Endothelial cell of umbilical vein (primary cell): Measurements from ENCODE around the gene GNMT. TPM values are rescaled to one million over a fixed set of nuclear protein-coding genes. Genes with fewer than 3 reads are reported as not detected.
"Not testable (repeated sequence)": the region's sequence is repeated elsewhere in the genome, so short reads cannot be mapped to it uniquely, and the experiment has no call there.

Source experiments
- BruUV-seq: library from RNA; stranded (reverse); fragments of 400-500 nt; replicated peaks from 2 replicates; lab custom pipeline; 2021; lab: Mats Ljungman, UMichigan
- CTCF ChIA-PET: fragments of 300-600, 350-600 bp; sonication (Branson Sonifier 250); formaldehyde crosslinking; loops from one replicate; lab custom pipeline; 2021; ENCODE audit warnings: antibody characterized with exemption, inconsistent platforms; lab: Charles Lee
- POLR2A ChIA-PET: fragments of 300-600, 350-600 bp; sonication (Branson Sonifier 250); formaldehyde crosslinking; loops from one replicate; lab custom pipeline; 2021; ENCODE audit warnings: antibody characterized with exemption, inconsistent platforms; lab: Charles Lee
- DNase-seq: peaks from one replicate; pipeline ENCODE4 v3.0.0-alpha.2; 2011; ENCODE audit warnings: low read depth, low spot score
- FAIRE-seq: peaks from 2 replicates; lab custom pipeline; 2011; peaks lifted over from hg19 to GRCh38; lab: Jason Lieb, UNC
- H2AFZ ChIP-seq: 2 replicates; pipeline ENCODE4 v1.6.0; 2012; ENCODE audit warnings: low read depth, low read length, control low read depth, inconsistent platforms
- H3K27ac ChIP-seq: 2 replicates; pipeline ENCODE4 v1.5.1; 2011; ENCODE audit warnings: low read depth, mild to moderate bottlenecking, control low read depth, low read length, moderate library complexity; ENCODE audit not compliant: insufficient read depth
- H3K27me3 ChIP-seq, 2 experiments: 2 replicates each; pipeline versions ENCODE4 v1.6.0 to v1.6.1; 2011; ENCODE audit warnings: low read length in 2 of 2, mixed read lengths in 1 of 2; ENCODE audit not compliant: control insufficient read depth in 2 of 2, insufficient read depth in 2 of 2
- H3K36me3 ChIP-seq, 2 experiments: 2 replicates in 1 of 2; 3 replicates in 1 of 2; pipeline ENCODE4 v1.5.1; 2011; ENCODE audit warnings: low read length in 2 of 2, mild to moderate bottlenecking in 1 of 2, moderate library complexity in 1 of 2; ENCODE audit not compliant: control insufficient read depth in 2 of 2, insufficient read depth in 2 of 2; ENCODE audit errors: extremely low read depth in 1 of 2
- H3K4me1 ChIP-seq: 3 replicates; pipeline ENCODE4 v1.5.1; 2011; ENCODE audit warnings: mild to moderate bottlenecking, low read length; ENCODE audit not compliant: control insufficient read depth, insufficient read depth; ENCODE audit errors: extremely low read depth
- H3K4me2 ChIP-seq: 2 replicates; pipeline ENCODE4 v1.6.1; 2011; ENCODE audit warnings: low read length, control low read depth, mixed read lengths; ENCODE audit not compliant: insufficient read depth
- H3K4me3 ChIP-seq, 3 experiments: fragments of 200-600 bp in 1 of 3; sonication (generic), shearing (Covaris generic) in 1 of 3; replicated peaks in 1 of 3; 2 replicates each; pipeline ENCODE4 v1.5.1; 2011 to 2016; ENCODE audit warnings: control low read depth in 3 of 3, low read length in 3 of 3, mild to moderate bottlenecking in 2 of 3, inconsistent platforms in 1 of 3, low read depth in 1 of 3, moderate library complexity in 1 of 3; ENCODE audit not compliant: insufficient read depth in 1 of 3
- H3K79me2 ChIP-seq: 2 replicates; pipeline ENCODE4 v1.6.0; 2012; ENCODE audit warnings: low read length, inconsistent platforms; ENCODE audit not compliant: control insufficient read depth, insufficient read depth
- H3K9ac ChIP-seq: replicated peaks from 2 replicates; pipeline ENCODE3; 2011; ENCODE audit warnings: low read length, control low read depth; ENCODE audit not compliant: insufficient read depth; ENCODE audit errors: extremely low read depth
- H3K9me1 ChIP-seq: replicated peaks from 3 replicates; pipeline ENCODE4 v1.6.0; 2011; ENCODE audit warnings: mild to moderate bottlenecking, low read length; ENCODE audit not compliant: control insufficient read depth, insufficient read depth; ENCODE audit errors: extremely low read depth
- H3K9me3 ChIP-seq: replicated peaks from 2 replicates; pipeline ENCODE4 v1.5.1; 2012; ENCODE audit warnings: low read length, inconsistent platforms; ENCODE audit not compliant: control insufficient read depth, insufficient read depth
- H4K20me1 ChIP-seq: replicated peaks from 2 replicates; pipeline ENCODE3; 2011; ENCODE audit warnings: mild to moderate bottlenecking, low read length; ENCODE audit not compliant: control insufficient read depth, insufficient read depth; ENCODE audit errors: extremely low read depth
- EZH2 ChIP-seq: IDR thresholded peaks from 2 replicates; pipeline ENCODE4 v1.6.1; 2012; ENCODE audit warnings: borderline replicate concordance, low read depth, mild to moderate bottlenecking, moderate library complexity, low read length, inconsistent platforms; ENCODE audit not compliant: severe bottlenecking
- FOS ChIP-seq: IDR thresholded peaks from 2 replicates; pipeline ENCODE4 v1.6.1; 2011; ENCODE audit warnings: mild to moderate bottlenecking, low read length, moderate library complexity, borderline replicate concordance; ENCODE audit not compliant: insufficient read depth
- GATA2 ChIP-seq: IDR thresholded peaks from 2 replicates; pipeline ENCODE4 v1.7.0; 2011; ENCODE audit warnings: low read depth, mild to moderate bottlenecking, moderate library complexity, mixed read lengths, low read length; ENCODE audit not compliant: insufficient read length, insufficient read depth
- JUN ChIP-seq: IDR thresholded peaks from 2 replicates; pipeline ENCODE4 v1.6.1; 2011; ENCODE audit warnings: borderline replicate concordance, low read depth; ENCODE audit not compliant: insufficient read length, insufficient read depth
- MYC ChIP-seq: IDR thresholded peaks from one replicate; pipeline ENCODE4 v1.6.1; 2011; ENCODE audit warnings: mild to moderate bottlenecking, low read depth, low read length
- POLR2A ChIP-seq: IDR thresholded peaks from 2 replicates; pipeline ENCODE4 v1.6.1; 2012; ENCODE audit warnings: low read depth, mild to moderate bottlenecking, control low read depth, low read length
- POLR2AphosphoS5 ChIP-seq: IDR thresholded peaks from 2 replicates; pipeline ENCODE4 v1.6.1; 2012; ENCODE audit warnings: low read depth, mild to moderate bottlenecking, control low read depth, low read length, moderate library complexity; ENCODE audit not compliant: insufficient read depth
- dilution Hi-C: fragments of 300-500 bp; cut with MboI; formaldehyde crosslinking; loops from one replicate; pipeline ENCODE4 v1.15.0; 2019; ENCODE audit warnings: low sequenced_read_pairs; ENCODE audit not compliant: extremely low pct_ligation_motif_present
- intact Hi-C: fragments of 100-400 bp; cut with micrococcal nuclease; formaldehyde crosslinking; loops from one replicate; pipeline ENCODE4 v1.10.0; 2022
- polyA plus RNA-seq, 4 experiments: library from polyadenylated mRNA; depleted of rRNA in 3 of 4; stranded (reverse) in 3 of 4; unstranded in 1 of 4; fragments of >200 nt; gene quantifications; 2 replicates each; pipeline versions ENCODE4 v1.2.1 to v1.2.3, GENCODE V29; 2011 to 2012; ENCODE audit warnings: missing spikeins in 1 of 4
- total RNA-seq: library from RNA; stranded (reverse); gene quantifications from 2 replicates; pipeline ENCODE4 v1.2.3, GENCODE V29; 2021
- TF ChIP-seq, protein P1 (sequence below), 2 donors: IDR thresholded peaks; 1 replicate in 1 of 2; 2 replicates in 1 of 2; pipeline ENCODE4 v1.5.1; 2011; ENCODE audit warnings: low read length in 2 of 2, mild to moderate bottlenecking in 2 of 2, moderate library complexity in 2 of 2, control low read depth in 1 of 2, inconsistent platforms in 1 of 2, low read depth in 1 of 2; ENCODE audit not compliant: insufficient read depth in 1 of 2; ENCODE audit errors: extremely low read depth in 1 of 2
- TF ChIP-seq, protein P2 (sequence below): IDR thresholded peaks from 2 replicates; pipeline ENCODE4 v1.6.1; 2011; ENCODE audit not compliant: insufficient read depth, insufficient read length

Gene GNMT
- total and polyA plus RNA-seq, 2 donors (not counting 3 experiments of a cell fraction or from before 2014, with no cell fraction given): 0.41 to 1.2 TPM

DNA sequence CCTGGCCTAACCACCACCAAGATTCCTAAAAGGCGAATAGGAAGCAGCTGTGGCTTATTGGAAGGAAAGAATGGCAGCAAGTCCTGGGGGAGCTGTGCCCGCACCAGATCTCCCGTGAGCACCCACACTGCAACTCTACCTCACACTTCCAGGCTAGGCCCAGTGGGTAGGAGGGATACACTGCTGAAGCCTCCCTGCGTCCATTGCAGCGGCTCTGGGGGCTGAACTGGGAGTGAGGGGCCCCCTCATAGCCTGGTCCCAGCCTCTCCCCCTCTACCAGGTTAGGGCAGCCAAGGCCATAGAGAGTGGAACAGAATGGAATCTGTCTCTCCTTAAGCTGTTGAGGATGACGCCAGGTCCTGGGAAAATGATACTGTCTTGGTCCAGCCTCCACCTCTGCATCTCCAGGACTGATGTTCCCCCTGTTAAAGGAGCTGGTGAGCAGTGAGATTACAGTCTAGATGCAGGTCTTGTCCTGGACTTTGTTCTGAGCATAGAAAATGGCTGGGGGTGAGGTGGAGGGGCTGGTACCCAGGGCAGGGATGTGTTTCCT lies 20.0 kb upstream of the GNMT start:
- intact Hi-C loops: no loop called here
- Histone ChIP-seq H3K4me1 (no peaks in the 10 kb centered on the region), H3K9me1 (no peaks in the 10 kb centered on the region), H3K4me3 (no peak overlapping the region), H4K20me1 (no peaks in the 10 kb centered on the region), H3K79me2 (no peaks in the 10 kb centered on the region), H3K36me3 (peaks cover 5 to 31% of the 10 kb centered on the region in 2 experiments), H3K9me3 (no peaks in the 10 kb centered on the region), H2AFZ (no peak overlapping the region), H3K9ac (no peak overlapping the region), H3K4me2 (no peak overlapping the region), H3K27ac (no peak overlapping the region), H3K27me3 (no peaks in the 10 kb centered on the region)
- FAIRE-seq: no peak
- dilution Hi-C loops: no loop called here
- ChIA-PET CTCF (interaction anchor here (0.5 to 1.4 kb wide), 5 partner anchors 11 to 74 kb away, joined by 3 to 5 read pairs (median 4); partner anchors contain the start of genes CNPY3 and KLHDC3), POLR2A (no interaction called here)
- no TSS peak for BruUV-seq
- TF ChIP-seq, protein P1, sequence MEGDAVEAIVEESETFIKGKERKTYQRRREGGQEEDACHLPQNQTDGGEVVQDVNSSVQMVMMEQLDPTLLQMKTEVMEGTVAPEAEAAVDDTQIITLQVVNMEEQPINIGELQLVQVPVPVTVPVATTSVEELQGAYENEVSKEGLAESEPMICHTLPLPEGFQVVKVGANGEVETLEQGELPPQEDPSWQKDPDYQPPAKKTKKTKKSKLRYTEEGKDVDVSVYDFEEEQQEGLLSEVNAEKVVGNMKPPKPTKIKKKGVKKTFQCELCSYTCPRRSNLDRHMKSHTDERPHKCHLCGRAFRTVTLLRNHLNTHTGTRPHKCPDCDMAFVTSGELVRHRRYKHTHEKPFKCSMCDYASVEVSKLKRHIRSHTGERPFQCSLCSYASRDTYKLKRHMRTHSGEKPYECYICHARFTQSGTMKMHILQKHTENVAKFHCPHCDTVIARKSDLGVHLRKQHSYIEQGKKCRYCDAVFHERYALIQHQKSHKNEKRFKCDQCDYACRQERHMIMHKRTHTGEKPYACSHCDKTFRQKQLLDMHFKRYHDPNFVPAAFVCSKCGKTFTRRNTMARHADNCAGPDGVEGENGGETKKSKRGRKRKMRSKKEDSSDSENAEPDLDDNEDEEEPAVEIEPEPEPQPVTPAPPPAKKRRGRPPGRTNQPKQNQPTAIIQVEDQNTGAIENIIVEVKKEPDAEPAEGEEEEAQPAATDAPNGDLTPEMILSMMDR (IDR thresholded peaks at IDR 0.05; ENCODE audit: extremely low read depth in 1 of 2, insufficient read depth in 1 of 2, low read depth in 1 of 2, low read length in 2 of 2): no peak
- TF ChIP-seq JUN: no peak
- no peak for TF ChIP-seq GATA2
- no peak for TF ChIP-seq POLR2AphosphoS5
- no peak for TF ChIP-seq FOS
- TF ChIP-seq, protein P2, sequence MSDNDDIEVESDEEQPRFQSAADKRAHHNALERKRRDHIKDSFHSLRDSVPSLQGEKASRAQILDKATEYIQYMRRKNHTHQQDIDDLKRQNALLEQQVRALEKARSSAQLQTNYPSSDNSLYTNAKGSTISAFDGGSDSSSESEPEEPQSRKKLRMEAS: no peak
- no peak for TF ChIP-seq EZH2
- no peak for TF ChIP-seq MYC
- TF ChIP-seq POLR2A: no peak
- no peak for DNase-seq

DNA sequence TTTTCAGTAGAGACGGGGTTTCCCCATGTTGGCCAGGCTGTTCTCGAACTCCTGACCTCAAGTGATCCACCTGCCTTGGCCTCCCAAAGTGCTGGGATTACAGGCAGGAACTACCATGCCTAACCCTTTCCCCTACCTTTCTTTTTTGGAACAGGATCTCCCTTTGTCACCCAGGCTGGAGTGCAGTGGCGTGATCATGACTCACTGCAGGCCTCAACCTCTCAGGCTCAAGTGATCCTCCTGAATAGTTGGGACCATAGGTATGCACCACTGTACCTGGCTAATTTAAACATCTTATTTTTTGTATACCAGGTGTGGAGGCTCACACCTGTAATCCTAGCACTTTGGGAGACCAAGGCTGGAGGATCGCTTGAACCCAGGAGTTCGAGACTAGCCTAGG lies 19.2 kb upstream of the GNMT start:
- H3K27ac ChIP-seq, DNase-seq, dilution Hi-C loops, FAIRE-seq, POLR2A ChIA-PET, H3K4me1 ChIP-seq, H3K4me2 ChIP-seq, intact Hi-C loops, H3K4me3 ChIP-seq, H3K9ac ChIP-seq, H3K27me3 ChIP-seq, H3K79me2 ChIP-seq, H3K9me3 ChIP-seq, H3K9me1 ChIP-seq, BruUV-seq, H2AFZ ChIP-seq, H4K20me1 ChIP-seq: not testable (repeated sequence)
- CTCF ChIA-PET: interaction anchor here (0.5 to 1.4 kb wide), 3 partner anchors 12 to 73 kb away, joined by 4 read pairs; partner anchors contain the start of genes CNPY3 and KLHDC3
- peaks cover 3 to 27% of the 10 kb centered on the region in 2 experiments for H3K36me3 ChIP-seq
